Body of pancreas (tissue), 4 donors: ENCODE results near the gene MRPS24. TPM values are rescaled to one million over a fixed set of nuclear protein-coding genes. Genes with fewer than 3 reads are reported as not detected.
A peak's percentile ranks its signal among the peaks of the same experiment; 100 is the strongest.
"Not testable (repeated sequence)": the region's sequence is repeated elsewhere in the genome, so short reads cannot be mapped to it uniquely, and the experiment has no call there.

Experiments
- ATAC-seq: fragments of 150-250 bp; one replicate; pipeline ENCODE4 v1.9.1; 2016
- DNase-seq, 4 donors: peaks; one replicate each; pipeline ENCODE4 v3.0.0-alpha.2; 2019
- H3K27ac ChIP-seq, 4 donors: fragments of 200-600 bp; sonication (generic); 1 replicate in 3 of 4; 2 replicates in 1 of 4; pipeline versions ENCODE4 v1.5.1 to v1.6.1; 2016 to 2019; ENCODE audit warnings: mild to moderate bottlenecking in 1 of 4, mixed read lengths in 1 of 4, moderate library complexity in 1 of 4
- H3K27me3 ChIP-seq, 2 donors: fragments of 200-600 bp; sonication (generic); one replicate each; pipeline ENCODE4 v1.6.0; 2016; ENCODE audit warnings: mild to moderate bottlenecking in 1 of 2
- H3K36me3 ChIP-seq, 2 donors: fragments of 200-600 bp; sonication (generic); replicated peaks in 1 of 2; 2 replicates each; pipeline ENCODE4 v1.5.1; 2016; ENCODE audit warnings: low read depth in 2 of 2; ENCODE audit not compliant: insufficient read depth in 1 of 2
- H3K4me1 ChIP-seq: fragments of 200-600 bp; sonication (generic); one replicate; pipeline ENCODE4 v1.6.0; 2016
- H3K4me3 ChIP-seq, 2 donors: fragments of 200-600 bp; sonication (generic); 1 replicate in 1 of 2; 2 replicates in 1 of 2; pipeline ENCODE4 v1.5.1; 2016 to 2019
- H3K9me3 ChIP-seq, 3 donors: fragments of 200-600 bp; sonication (generic); 1 replicate in 2 of 3; 2 replicates in 1 of 3; pipeline ENCODE4 v1.5.1; 2016
- POLR2A ChIP-seq, 3 donors: fragments of 450-650 bp; IDR thresholded peaks; one replicate each; pipeline ENCODE4 v1.6.1; 2016; ENCODE audit warnings: antibody characterized with exemption in 3 of 3, mild to moderate bottlenecking in 2 of 3
- WGBS, 2 donors: methylation state at CpG; one replicate each; pipeline ENCODE4 v1.1.5; 2017; 5-methylcytosine and 5-hydroxymethylcytosine counted together
- intact Hi-C: fragments of 100-400 bp; cut with DNase I; formaldehyde crosslinking; loops from one replicate; pipeline ENCODE4 v1.15.1; 2023
- total RNA-seq, 2 donors: library from RNA; depleted of rRNA; stranded (reverse); fragments of >200 nt; gene quantifications; one replicate each; pipeline ENCODE4 v1.1.0, GENCODE V29; 2016
- TF ChIP-seq, protein P1 (sequence below), 7 experiments: fragments of 450-650 bp in 4 of 7; fragments of 200-600 bp in 3 of 7; sonication (generic) in 3 of 7; IDR thresholded peaks; one replicate each; pipeline ENCODE4 v1.5.1; 2016 to 2019; ENCODE audit warnings: antibody characterized with exemption in 7 of 7

The MRPS24 gene
- total RNA-seq, 2 donors from 2014 or later, result 81.7 to 99.9 TPM

DNA sequence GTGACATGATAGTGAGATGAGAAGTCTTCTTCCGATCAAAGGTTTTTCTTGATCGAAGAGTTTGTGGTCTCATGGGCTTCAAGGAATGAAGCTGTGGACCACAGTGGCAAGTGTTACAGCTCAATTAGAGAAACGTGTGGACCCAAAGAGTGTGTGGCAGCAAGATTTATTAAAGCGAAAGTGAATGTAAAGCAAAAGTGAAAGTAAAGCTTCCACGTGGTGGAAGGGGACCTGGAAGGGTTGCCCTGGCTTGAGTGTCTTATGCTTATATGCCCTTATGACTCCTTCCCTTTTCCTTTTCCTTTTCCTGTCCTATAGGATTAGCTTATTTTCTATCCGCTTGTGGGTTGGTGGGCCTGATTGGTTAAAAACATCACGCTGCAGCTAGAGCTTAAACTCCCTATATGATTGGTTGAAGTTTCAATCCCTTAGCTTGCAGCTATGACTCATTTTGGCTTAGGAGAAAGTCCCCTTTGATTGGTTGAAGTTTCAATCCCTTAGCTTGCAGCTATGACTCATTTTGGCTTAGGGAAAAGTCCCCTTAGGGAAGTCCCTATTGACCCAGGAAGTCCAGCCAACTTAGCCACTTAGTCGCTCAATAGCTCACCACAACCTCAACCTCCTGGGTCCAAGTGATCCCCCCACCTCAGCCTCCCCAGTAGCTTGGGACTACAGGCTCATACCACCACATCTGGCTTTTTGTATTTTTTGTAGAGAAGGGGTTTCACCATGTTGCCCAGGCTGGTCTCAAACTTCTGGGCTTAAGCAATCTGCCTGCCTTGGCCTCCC is 34.7 kb downstream of the MRPS24 start:
- TF ChIP-seq, protein P1, sequence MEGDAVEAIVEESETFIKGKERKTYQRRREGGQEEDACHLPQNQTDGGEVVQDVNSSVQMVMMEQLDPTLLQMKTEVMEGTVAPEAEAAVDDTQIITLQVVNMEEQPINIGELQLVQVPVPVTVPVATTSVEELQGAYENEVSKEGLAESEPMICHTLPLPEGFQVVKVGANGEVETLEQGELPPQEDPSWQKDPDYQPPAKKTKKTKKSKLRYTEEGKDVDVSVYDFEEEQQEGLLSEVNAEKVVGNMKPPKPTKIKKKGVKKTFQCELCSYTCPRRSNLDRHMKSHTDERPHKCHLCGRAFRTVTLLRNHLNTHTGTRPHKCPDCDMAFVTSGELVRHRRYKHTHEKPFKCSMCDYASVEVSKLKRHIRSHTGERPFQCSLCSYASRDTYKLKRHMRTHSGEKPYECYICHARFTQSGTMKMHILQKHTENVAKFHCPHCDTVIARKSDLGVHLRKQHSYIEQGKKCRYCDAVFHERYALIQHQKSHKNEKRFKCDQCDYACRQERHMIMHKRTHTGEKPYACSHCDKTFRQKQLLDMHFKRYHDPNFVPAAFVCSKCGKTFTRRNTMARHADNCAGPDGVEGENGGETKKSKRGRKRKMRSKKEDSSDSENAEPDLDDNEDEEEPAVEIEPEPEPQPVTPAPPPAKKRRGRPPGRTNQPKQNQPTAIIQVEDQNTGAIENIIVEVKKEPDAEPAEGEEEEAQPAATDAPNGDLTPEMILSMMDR (IDR thresholded peaks at IDR 0.05), result no peak
- no peak for TF ChIP-seq POLR2A (IDR thresholded peaks at IDR 0.05)
- intact Hi-C loops, result no loop called here
- Histone ChIP-seq H3K9me3 (no peaks in the 10 kb centered on the region), H3K36me3 (no peaks in the 10 kb centered on the region), H3K4me1 (peaks cover 9% of the 10 kb centered on the region), H3K27me3 (no peaks in the 10 kb centered on the region), H3K27ac (no peak overlapping the region), H3K4me3 (no peak overlapping the region)
- WGBS, 2 donors, result 62 to 68% methylated on average over 8 of the region's 8 CpGs
- no peak for ATAC-seq
- peak in 1 of 4 donors; percentile 6 for DNase-seq

DNA sequence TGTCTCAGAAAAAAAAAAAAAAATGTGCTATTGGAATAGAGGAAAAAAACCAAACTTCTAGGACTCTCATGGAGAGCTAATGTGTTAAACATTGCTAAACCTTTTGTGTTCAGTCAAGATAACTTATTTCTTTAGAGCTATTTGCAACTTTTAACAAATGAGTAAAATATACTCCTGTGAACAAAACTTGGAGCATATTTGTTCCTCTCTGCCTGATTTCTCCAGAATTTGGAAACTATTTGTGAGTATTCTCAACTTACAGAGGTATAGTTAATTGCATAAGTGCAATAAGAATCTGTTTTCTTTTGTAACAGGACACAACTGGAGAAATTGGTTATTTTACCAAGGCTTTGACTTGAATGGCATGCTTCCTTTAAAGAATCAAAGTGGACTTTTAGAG is 38.4 kb downstream of the MRPS24 start:
- H3K4me3 ChIP-seq, H3K4me1 ChIP-seq, ATAC-seq, H3K27ac ChIP-seq, H3K36me3 ChIP-seq, intact Hi-C loops, DNase-seq, H3K27me3 ChIP-seq, H3K9me3 ChIP-seq: not testable (repeated sequence)

DNA sequence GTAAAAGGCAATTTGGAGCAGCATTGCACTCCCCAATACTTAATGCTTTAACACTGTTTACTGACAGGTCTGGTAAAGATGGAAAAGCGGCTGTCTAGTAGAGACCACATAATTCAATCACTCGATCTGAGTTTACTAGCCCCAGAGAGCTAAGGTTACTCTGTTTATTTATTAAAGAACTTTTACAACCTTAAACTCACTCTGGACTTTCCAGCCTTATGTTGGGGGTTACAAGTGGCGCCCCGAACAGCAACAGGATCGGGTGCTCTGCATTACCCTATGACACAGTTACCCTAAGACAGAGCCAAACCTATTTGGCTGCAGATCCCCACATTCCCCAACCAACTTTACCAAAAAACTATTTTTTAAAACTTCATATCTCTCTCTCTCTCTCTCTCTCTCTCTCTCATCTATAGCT is 43.9 kb downstream of the MRPS24 start:
- Histone ChIP-seq H3K4me3 (no peak overlapping the region), H3K36me3 (no peaks in the 10 kb centered on the region), H3K27me3 (no peaks in the 10 kb centered on the region), H3K4me1 (no peaks in the 10 kb centered on the region), H3K27ac (no peak overlapping the region), H3K9me3 (no peaks in the 10 kb centered on the region)
- TF ChIP-seq, protein P1 (IDR thresholded peaks at IDR 0.05), result no peak
- TF ChIP-seq POLR2A (IDR thresholded peaks at IDR 0.05), result no peak
- ATAC-seq (no peak), DNase-seq (no peak)
- intact Hi-C loops, result no loop called here
- 64 to 66% methylated on average over 5 of the region's 5 CpGs for WGBS, 2 donors

DNA sequence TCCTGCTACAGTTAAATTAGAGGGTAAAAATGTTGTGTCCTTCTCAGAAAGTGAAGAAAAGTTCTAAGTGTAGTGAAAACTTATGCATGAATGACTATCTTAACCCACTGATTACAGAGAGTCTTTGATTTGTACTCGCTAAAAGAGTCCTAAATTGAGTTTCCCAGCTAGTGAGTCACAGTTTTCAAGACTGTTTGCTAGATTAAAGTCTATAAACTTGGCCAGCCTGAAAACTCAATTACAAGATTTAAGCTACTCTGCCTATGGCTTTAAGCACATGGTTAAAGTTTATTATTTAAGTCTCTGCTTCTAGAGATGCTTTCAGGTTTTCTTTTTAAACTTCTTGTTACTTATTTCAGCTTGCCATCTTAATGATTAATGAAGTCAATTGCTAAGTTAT is 44.4 kb downstream of the MRPS24 start:
- ATAC-seq (no peak), DNase-seq (no peak)
- no peaks in the 10 kb centered on the region for H3K4me1 ChIP-seq
- WGBS, 2 donors, result 35 to 46% methylated on average over 1 of the region's 1 CpG
- intact Hi-C loops, result no loop called here
- no peaks in the 10 kb centered on the region for H3K27me3 ChIP-seq
- H3K9me3 ChIP-seq, result no peaks in the 10 kb centered on the region
- TF ChIP-seq, protein P1 (IDR thresholded peaks at IDR 0.05), result no peak
- TF ChIP-seq POLR2A (IDR thresholded peaks at IDR 0.05), result no peak
- H3K36me3 ChIP-seq, result no peaks in the 10 kb centered on the region
- no peak overlapping the region for H3K27ac ChIP-seq
- no peak overlapping the region for H3K4me3 ChIP-seq

DNA sequence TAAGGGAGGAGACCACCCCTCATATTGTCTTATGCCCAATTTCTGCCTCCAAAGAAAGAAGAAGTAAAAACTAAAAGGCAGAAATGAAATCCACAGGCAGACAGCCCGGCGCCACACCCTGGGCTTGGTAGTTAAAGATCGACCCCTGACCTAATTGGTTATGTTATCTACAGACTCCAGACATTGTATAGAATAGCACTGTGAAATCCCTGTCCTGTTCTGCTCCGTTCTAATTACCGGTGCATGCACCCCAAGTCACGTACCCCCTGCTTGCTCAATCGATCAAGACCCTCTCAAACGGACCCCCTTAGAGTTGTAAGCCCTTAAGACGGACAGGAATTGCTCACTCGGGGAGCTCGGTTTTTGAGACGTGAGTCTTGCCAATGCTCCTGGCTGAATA is 44.8 kb downstream of the MRPS24 start:
- H3K4me3 ChIP-seq, H3K9me3 ChIP-seq, H3K27me3 ChIP-seq, H3K36me3 ChIP-seq, DNase-seq, intact Hi-C loops, ATAC-seq, H3K27ac ChIP-seq, H3K4me1 ChIP-seq: not testable (repeated sequence)
- WGBS, 2 donors, result 58 to 65% methylated on average over 12 of the region's 12 CpGs

DNA sequence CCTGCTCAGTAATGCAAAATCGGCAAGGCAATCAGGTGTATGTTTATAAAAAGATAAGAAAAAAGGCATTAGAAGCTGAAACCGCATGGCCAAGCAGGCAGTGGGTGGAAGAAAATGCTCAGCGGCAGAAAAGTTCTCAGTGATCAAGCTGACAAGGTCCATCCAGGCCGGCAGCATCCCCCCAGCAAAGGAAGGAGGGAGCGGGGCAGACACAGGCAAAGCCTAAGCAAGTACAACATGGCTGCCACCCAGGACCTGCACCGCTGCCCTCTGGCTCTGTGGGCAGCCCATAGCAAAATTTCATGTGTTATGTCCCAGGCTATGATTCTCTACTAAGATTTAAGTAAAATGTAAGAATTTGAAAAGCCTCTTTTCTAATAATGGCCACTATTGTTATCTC is 45.4 kb downstream of the MRPS24 start:
- TF ChIP-seq POLR2A (IDR thresholded peaks at IDR 0.05), result no peak
- TF ChIP-seq, protein P1 (IDR thresholded peaks at IDR 0.05), result no peak
- no peak overlapping the region for H3K4me3 ChIP-seq
- no peak for DNase-seq
- H3K27me3 ChIP-seq, result no peaks in the 10 kb centered on the region
- H3K36me3 ChIP-seq, result no peaks in the 10 kb centered on the region
- no peak for ATAC-seq
- intact Hi-C loops, result no loop called here
- no peak overlapping the region for H3K27ac ChIP-seq
- H3K4me1 ChIP-seq, result no peaks in the 10 kb centered on the region
- WGBS, 2 donors, result 56 to 59% methylated on average over 6 of the region's 6 CpGs
- no peaks in the 10 kb centered on the region for H3K9me3 ChIP-seq

DNA sequence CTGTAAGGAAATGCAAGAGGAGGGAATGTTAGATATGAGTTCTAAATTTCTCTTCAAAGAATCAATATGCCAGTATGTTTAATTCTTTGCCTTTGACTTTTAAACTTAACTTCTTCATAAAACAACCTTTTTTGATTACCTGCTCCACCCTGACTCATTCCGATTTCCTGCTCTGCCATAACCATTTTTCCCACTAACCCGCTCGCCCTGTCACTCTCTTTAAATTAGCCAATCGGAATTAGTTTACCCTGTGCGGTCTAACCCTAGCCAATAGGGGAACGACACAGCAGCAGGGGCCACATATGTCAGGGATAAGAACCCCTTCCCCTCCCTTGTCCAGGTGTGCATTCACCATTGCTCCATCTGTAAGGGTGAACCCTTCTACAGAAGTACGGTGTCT is 45.9 kb downstream of the MRPS24 start:
- H3K9me3 ChIP-seq, H3K4me1 ChIP-seq, H3K36me3 ChIP-seq, H3K27ac ChIP-seq, H3K27me3 ChIP-seq, ATAC-seq, intact Hi-C loops, H3K4me3 ChIP-seq, DNase-seq: not testable (repeated sequence)
- WGBS, 2 donors, result 88 to 89% methylated on average over 7 of the region's 7 CpGs
